Measurements from ENCODE around the gene CD200R1L.

The CD200R1L gene

DNA sequence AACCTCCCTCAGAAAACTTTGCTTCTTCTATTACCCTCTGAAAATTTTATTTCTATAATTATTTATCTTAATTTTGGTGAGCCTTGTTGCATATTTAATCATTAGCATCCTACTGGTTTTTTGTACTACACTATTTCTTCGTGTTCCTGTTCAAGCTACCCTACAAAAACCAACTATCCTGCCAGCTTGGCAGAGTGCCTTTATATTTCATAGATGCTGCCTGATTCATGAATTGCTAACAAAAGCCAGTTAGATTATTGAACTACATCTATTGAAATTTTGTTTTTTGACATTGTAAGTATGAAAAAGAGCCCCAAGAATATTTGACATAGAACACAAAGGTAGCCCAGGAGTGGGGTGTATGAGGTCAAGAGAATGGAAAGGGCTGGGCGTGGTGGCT, 78.9 kb downstream of the CD200R1L start:
- DNase-seq (ENCODE audit: low read depth in 1 of 2, low spot score in 1 of 2), result no peak

DNA sequence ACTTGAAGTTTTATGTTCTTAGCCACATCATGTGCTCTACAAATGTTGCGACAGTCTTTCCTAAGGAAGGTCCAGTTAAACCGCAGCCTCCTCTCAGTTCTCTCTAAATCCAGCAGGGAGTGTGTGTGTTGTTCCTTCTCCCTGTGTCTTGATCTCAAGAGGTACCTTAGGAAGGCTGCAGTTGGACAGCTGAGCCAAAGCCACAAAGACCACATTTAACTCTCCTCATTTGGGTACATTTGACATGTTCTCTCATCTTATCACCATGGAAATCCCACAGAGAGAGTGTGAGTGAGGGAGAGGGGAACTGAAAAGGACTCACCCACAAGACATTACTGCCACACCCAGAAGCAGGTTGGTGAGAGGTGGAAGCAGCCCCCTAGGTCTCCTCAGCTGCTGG, 79.5 kb downstream of the CD200R1L start:
- no peak for DNase-seq (ENCODE audit: low read depth in 1 of 2, low spot score in 1 of 2)
